Omental fat pad (tissue), 4 donors: ENCODE results near the gene LHPP. TPM values are rescaled to one million over a fixed set of nuclear protein-coding genes. Genes with fewer than 3 reads are reported as not detected.

Source experiments
- ATAC-seq: fragments of 150-250 bp; one replicate; pipeline ENCODE4 v1.9.1; 2016; ENCODE audit warnings: mild to moderate bottlenecking, moderate library complexity; ENCODE audit not compliant: low FRiP score
- DNase-seq: peaks from one replicate; pipeline ENCODE4 v3.0.0-alpha.2; 2019; ENCODE audit warnings: low spot score
- CTCF ChIP-seq, 3 donors: fragments of 450-650 bp; IDR thresholded peaks; one replicate each; pipeline ENCODE4 v1.5.1; 2016 to 2017; ENCODE audit warnings: antibody characterized with exemption in 3 of 3, mild to moderate bottlenecking in 3 of 3, moderate library complexity in 2 of 3
- total RNA-seq, 4 donors: library from RNA; depleted of rRNA; stranded (reverse); fragments of >200 nt; gene quantifications; one replicate each; pipeline ENCODE4 v1.1.0, GENCODE V29; 2016

LHPP gene
- total RNA-seq, 4 donors from 2014 or later, result 10.1 to 16.2 (median 13.7) TPM

GRCh38 chr10:124448696-124449169 is 12.9 kb upstream of the LHPP start:
- no peak for TF ChIP-seq CTCF (IDR thresholded peaks at IDR 0.05)

GRCh38 chr10:124449170-124450011 is 12.2 kb upstream of the LHPP start:
- ATAC-seq (no peak), DNase-seq (no peak)
- TF ChIP-seq CTCF (IDR thresholded peaks at IDR 0.05), result no peak

More at GRCh38 chr10:124448696-124449169, 12.9 kb upstream of the LHPP start:
- DNase-seq (no peak), ATAC-seq (no peak)

DNA sequence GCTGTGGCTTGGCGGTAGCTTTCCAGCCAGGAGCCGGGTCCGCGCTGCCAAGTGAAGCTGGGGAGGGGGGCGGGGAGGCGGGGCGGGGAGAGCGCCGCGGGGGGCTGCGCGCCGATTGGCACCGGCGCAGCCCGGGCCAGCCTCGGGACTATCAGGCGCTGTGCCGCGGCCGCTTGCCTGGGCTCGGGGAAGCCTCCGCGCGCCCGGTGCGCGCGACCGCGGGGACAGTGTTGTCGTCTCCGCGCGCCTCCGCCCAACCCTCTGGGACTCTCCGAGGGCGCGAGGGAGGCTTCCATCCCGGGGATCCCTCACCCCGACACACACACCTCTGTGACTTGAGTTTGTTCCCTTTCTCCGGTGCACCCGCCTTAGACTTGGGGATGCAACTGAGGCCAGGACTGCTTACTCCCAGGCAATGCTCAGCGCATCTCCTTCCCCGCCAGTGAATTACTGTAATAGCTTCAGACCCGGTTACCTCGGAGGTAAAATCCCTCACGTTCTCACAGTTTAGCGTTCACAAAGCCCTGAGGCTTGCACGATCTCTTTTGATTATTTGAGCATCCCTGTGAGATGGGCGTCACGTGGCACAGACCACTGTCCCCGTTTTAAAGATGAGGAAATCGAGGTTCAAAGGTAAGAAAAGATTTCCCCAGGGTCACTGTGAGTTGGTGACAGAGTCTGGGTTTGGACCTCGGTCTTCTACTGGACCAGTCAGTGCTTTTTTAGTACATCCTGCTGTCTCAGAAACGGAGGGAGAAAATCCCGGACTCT is 11.4 kb upstream of the LHPP start, which contains the start of gene NKX1-2:
Gene NKX1-2 (minus strand): TSS at position 24 of the 771 bp plus-strand sequence. CDS start 92 bp downstream, outside the sequence.
- DNase-seq, result no peak
- no peak for ATAC-seq
- no peak for TF ChIP-seq CTCF (IDR thresholded peaks at IDR 0.05)

GRCh38 chr10:124450783-124451057 is 10.9 kb upstream of the LHPP start:
- ATAC-seq (no peak), DNase-seq (no peak)
- TF ChIP-seq CTCF (IDR thresholded peaks at IDR 0.05), result no peak

- TF ChIP-seq CTCF (IDR thresholded peaks at IDR 0.05), result no peak
- DNase-seq (no peak), ATAC-seq (no peak)
Observed at GRCh38 chr10:124451276-124451675, 10.3 kb upstream of the LHPP start.

DNA sequence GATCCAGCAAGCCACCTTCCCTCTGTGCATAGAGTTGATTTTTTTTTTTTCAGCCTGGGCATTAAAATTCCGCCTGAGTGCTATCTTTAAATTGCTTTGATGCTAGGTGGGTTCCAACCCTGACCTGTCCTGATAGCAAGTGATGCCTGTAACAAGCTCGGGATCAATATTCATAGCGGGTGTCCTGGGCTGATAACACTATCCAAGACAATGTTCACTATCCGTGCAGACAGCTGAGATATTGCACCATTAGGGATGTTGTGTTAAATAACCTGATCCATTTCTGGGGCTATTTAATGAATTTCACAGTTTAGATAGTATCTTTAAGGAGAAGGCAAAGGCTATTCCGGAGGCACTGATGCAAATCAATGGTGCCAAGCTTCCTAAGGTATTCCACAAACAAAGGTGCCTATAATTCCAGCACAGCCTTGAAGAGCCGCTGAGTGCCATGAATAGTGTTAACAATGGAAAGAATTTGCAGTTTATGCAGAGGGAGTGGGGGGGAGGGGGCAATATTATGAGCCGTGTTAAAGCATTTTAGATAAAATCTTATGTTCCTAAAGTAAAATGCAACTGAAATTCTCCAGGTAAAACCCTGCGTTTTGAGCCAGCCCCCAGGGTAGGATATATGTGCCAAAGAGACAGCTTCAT is 7.5 kb upstream of the LHPP start:
- ATAC-seq (no peak), DNase-seq (no peak)
- no peak for TF ChIP-seq CTCF (IDR thresholded peaks at IDR 0.05)
